ENCODE results near the gene KCTD15.

The KCTD15 gene

GRCh38 chr19:33771384-33772101 lies 25.1 kb upstream of the KCTD15 start:
- peak; percentile 33 for DNase-seq (ENCODE audit: low read depth)

- no peak for DNase-seq (ENCODE audit: low read depth)
Observed at GRCh38 chr19:33772102-33772857, 24.4 kb upstream of the KCTD15 start.

- no peak for DNase-seq (ENCODE audit: low read depth)
Observed at GRCh38 chr19:33772858-33773180, 23.9 kb upstream of the KCTD15 start.

- DNase-seq (ENCODE audit: low read depth) = no peak
Observed at GRCh38 chr19:33773704-33774624, 22.7 kb upstream of the KCTD15 start.

- DNase-seq (ENCODE audit: low read depth) = no peak
Observed at GRCh38 chr19:33774751-33775150, 21.9 kb upstream of the KCTD15 start.

- DNase-seq (ENCODE audit: low read depth) = no peak
Observed at GRCh38 chr19:33775731-33776487, 20.8 kb upstream of the KCTD15 start.

- DNase-seq (ENCODE audit: low read depth) = no peak
Observed at GRCh38 chr19:33777351-33777750, 19.3 kb upstream of the KCTD15 start.

GRCh38 chr19:33777753-33778088 lies 18.9 kb upstream of the KCTD15 start:
- no peak for DNase-seq (ENCODE audit: low read depth)

- peak; percentile 70 for DNase-seq (ENCODE audit: low read depth)
Observed at GRCh38 chr19:33778089-33778791, 18.4 kb upstream of the KCTD15 start.

GRCh38 chr19:33779849-33780248 lies 16.8 kb upstream of the KCTD15 start:
- DNase-seq (ENCODE audit: low read depth) = no peak

- DNase-seq (ENCODE audit: low read depth) = no peak
Observed at GRCh38 chr19:33780251-33780650, 16.4 kb upstream of the KCTD15 start.

- DNase-seq (ENCODE audit: low read depth) = no peak
Observed at GRCh38 chr19:33780746-33781145, 15.9 kb upstream of the KCTD15 start.

- DNase-seq (ENCODE audit: low read depth) = no peak
Observed at GRCh38 chr19:33781415-33781935, 15.2 kb upstream of the KCTD15 start.

- no peak for DNase-seq (ENCODE audit: low read depth)
Observed at GRCh38 chr19:33781996-33782395, 14.7 kb upstream of the KCTD15 start.

- DNase-seq (ENCODE audit: low read depth) = no peak
Observed at GRCh38 chr19:33784432-33784831, 12.2 kb upstream of the KCTD15 start.

GRCh38 chr19:33785795-33786194 lies 10.9 kb upstream of the KCTD15 start:
- no peak for DNase-seq (ENCODE audit: low read depth)

GRCh38 chr19:33788676-33789075 lies 8.0 kb upstream of the KCTD15 start:
- DNase-seq (ENCODE audit: low read depth) = no peak

GRCh38 chr19:33789344-33789743 lies 7.3 kb upstream of the KCTD15 start:
- no peak for DNase-seq (ENCODE audit: low read depth)

GRCh38 chr19:33794683-33795369 lies 1.8 kb upstream of the KCTD15 start:
- DNase-seq (ENCODE audit: low read depth) = no peak

GRCh38 chr19:33795370-33796163 lies 1.1 kb upstream of the KCTD15 start:
- DNase-seq (ENCODE audit: low read depth) = no peak
